ENCODE results near the gene ERN1. TPM values are rescaled to one million over a fixed set of nuclear protein-coding genes. Genes with fewer than 3 reads are reported as not detected.

Gene ERN1
- total and polyA plus RNA-seq, 2 of the 13 experiments (the other 11 are each of a cell fraction or from before 2014, with no cell fraction given), result 6.0 to 12.7 TPM

GRCh38 chr17:64178011-64178825 lies 48.3 kb upstream of the ERN1 start (continued):
- no peak for TF ChIP-seq HES4 (CRISPR knock-in tag; IDR thresholded peaks at IDR 0.05; ENCODE audit: borderline replicate concordance)
- no peak for TF ChIP-seq TP53 (CRISPR knock-in tag; conservative IDR thresholded peaks at IDR 0.05)
- TF ChIP-seq ZNF546 (CRISPR knock-in tag; conservative IDR thresholded peaks at IDR 0.05), result no peak
- TF ChIP-seq ARNT (IDR thresholded peaks at IDR 0.05), result no peak
- TF ChIP-seq, protein P1, sequence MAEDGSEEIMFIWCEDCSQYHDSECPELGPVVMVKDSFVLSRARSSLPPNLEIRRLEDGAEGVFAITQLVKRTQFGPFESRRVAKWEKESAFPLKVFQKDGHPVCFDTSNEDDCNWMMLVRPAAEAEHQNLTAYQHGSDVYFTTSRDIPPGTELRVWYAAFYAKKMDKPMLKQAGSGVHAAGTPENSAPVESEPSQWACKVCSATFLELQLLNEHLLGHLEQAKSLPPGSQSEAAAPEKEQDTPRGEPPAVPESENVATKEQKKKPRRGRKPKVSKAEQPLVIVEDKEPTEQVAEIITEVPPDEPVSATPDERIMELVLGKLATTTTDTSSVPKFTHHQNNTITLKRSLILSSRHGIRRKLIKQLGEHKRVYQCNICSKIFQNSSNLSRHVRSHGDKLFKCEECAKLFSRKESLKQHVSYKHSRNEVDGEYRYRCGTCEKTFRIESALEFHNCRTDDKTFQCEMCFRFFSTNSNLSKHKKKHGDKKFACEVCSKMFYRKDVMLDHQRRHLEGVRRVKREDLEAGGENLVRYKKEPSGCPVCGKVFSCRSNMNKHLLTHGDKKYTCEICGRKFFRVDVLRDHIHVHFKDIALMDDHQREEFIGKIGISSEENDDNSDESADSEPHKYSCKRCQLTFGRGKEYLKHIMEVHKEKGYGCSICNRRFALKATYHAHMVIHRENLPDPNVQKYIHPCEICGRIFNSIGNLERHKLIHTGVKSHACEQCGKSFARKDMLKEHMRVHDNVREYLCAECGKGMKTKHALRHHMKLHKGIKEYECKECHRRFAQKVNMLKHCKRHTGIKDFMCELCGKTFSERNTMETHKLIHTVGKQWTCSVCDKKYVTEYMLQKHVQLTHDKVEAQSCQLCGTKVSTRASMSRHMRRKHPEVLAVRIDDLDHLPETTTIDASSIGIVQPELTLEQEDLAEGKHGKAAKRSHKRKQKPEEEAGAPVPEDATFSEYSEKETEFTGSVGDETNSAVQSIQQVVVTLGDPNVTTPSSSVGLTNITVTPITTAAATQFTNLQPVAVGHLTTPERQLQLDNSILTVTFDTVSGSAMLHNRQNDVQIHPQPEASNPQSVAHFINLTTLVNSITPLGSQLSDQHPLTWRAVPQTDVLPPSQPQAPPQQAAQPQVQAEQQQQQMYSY (CRISPR knock-in tag; IDR thresholded peaks at IDR 0.05), result no peak
- TF ChIP-seq RNF2 (conservative IDR thresholded peaks at IDR 0.05; ENCODE audit: low read depth), result no peak
- no peak for TF ChIP-seq ZNF207 (IDR thresholded peaks at IDR 0.05; ENCODE audit: borderline replicate concordance)
- TF ChIP-seq ZNF589 (CRISPR knock-in tag; conservative IDR thresholded peaks at IDR 0.05), result no peak
- TF ChIP-seq KAT8 (CRISPR knock-in tag; IDR thresholded peaks at IDR 0.05), result peak; percentile 77
- TF ChIP-seq SRF (IDR thresholded peaks at IDR 0.05; ENCODE audit: low read depth, low read length), result no peak
- no peak for TF ChIP-seq ATAD3A (CRISPR knock-in tag; IDR thresholded peaks at IDR 0.05)
- TF ChIP-seq ZZZ3 (CRISPR knock-in tag; IDR thresholded peaks at IDR 0.05; ENCODE audit: borderline replicate concordance), result no peak
- TF ChIP-seq ZNF740 (CRISPR knock-in tag; IDR thresholded peaks at IDR 0.05), result no peak
- TF ChIP-seq ZNF432 (CRISPR knock-in tag; IDR thresholded peaks at IDR 0.05; ENCODE audit: borderline replicate concordance), result no peak
- TF ChIP-seq, protein P2, sequence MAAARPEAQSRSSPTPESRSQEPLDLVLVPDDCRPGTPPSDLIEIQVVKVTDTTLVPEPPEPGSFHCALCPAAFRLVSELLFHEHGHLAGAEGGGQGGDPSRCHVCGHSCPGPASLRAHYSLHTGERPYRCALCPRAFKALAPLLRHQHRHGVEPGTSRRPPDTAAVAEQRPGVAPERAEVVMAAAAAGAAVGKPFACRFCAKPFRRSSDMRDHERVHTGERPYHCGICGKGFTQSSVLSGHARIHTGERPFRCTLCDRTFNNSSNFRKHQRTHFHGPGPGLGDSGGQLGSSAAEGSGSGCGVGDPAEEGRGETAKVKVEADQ (CRISPR knock-in tag; IDR thresholded peaks at IDR 0.05; ENCODE audit: borderline replicate concordance), result no peak
- no peak for TF ChIP-seq NONO (IDR thresholded peaks at IDR 0.05)
- TF ChIP-seq NONO (CRISPR knock-in tag; conservative IDR thresholded peaks at IDR 0.05), result peak; percentile 74
- no peak for TF ChIP-seq RARG (CRISPR knock-in tag; IDR thresholded peaks at IDR 0.05; ENCODE audit: low read depth)
- TF ChIP-seq ZNF292 (CRISPR knock-in tag; IDR thresholded peaks at IDR 0.05; ENCODE audit: borderline replicate concordance, low read depth), result peak; percentile 95
- peak; percentile 63 for TF ChIP-seq HOXA3 (CRISPR knock-in tag; IDR thresholded peaks at IDR 0.05)
- TF ChIP-seq CENPT (CRISPR knock-in tag; IDR thresholded peaks at IDR 0.05; ENCODE audit: low read depth), result no peak
- no peak for TF ChIP-seq RELA (CRISPR knock-in tag; IDR thresholded peaks at IDR 0.05)
- TF ChIP-seq LCORL (IDR thresholded peaks at IDR 0.05), result no peak
- TF ChIP-seq LCORL (CRISPR knock-in tag; IDR thresholded peaks at IDR 0.05), result peak; percentile 79
- no peak for TF ChIP-seq ZSCAN20 (CRISPR knock-in tag; IDR thresholded peaks at IDR 0.05; ENCODE audit: borderline replicate concordance)
- 0 out of 2 replicates have a peak, but pooled peaks have one; percentile 46 for TF ChIP-seq ZNF761 (CRISPR knock-in tag; conservative IDR thresholded peaks at IDR 0.05)
- TF ChIP-seq ZIK1 (CRISPR knock-in tag; IDR thresholded peaks at IDR 0.05; ENCODE audit: borderline replicate concordance, low read depth), result no peak

All from HepG2 (cell line).